HG03108 (cell line): Measurements from ENCODE around the gene TXNL1.

Experiments used
- ATAC-seq: cut with Tn5 transposase; IDR thresholded peaks from one replicate; pipeline ENCODE4 v1.9.1; 2021; ENCODE audit warnings: moderate library complexity; ENCODE audit not compliant: unreplicated experiment

The TXNL1 gene

GRCh38 chr18:56645415-56646016, 7.1 kb upstream of the TXNL1 start:
- ATAC-seq: no peak

GRCh38 chr18:56643381-56643780, 5.0 kb upstream of the TXNL1 start:
- no peak for ATAC-seq

- no peak for ATAC-seq
Observed at GRCh38 chr18:56641714-56642337, 3.4 kb upstream of the TXNL1 start.

GRCh38 chr18:56639571-56639970, 1.2 kb upstream of the TXNL1 start:
- no peak for ATAC-seq

- ATAC-seq: peak; percentile 10
Observed at GRCh38 chr18:56639104-56639381, 651 bp upstream of the TXNL1 start.

- peak; percentile 4 for ATAC-seq
Observed at GRCh38 chr18:56637711-56638231, 621 bp downstream of the TXNL1 start.

GRCh38 chr18:56637176-56637575, 1.2 kb downstream of the TXNL1 start:
- ATAC-seq: no peak

- ATAC-seq: no peak
Observed at GRCh38 chr18:56635007-56635406, 3.4 kb downstream of the TXNL1 start.

GRCh38 chr18:56632070-56633022, 6.0 kb downstream of the TXNL1 start:
- ATAC-seq: no peak

- no peak for ATAC-seq
Observed at GRCh38 chr18:56627991-56628390, 10.4 kb downstream of the TXNL1 start.

- ATAC-seq: no peak
Observed at GRCh38 chr18:56615738-56616520, 22.5 kb downstream of the TXNL1 start.

GRCh38 chr18:56606618-56607017, 31.8 kb downstream of the TXNL1 start:
- ATAC-seq: no peak

GRCh38 chr18:56598422-56598821, 40.0 kb downstream of the TXNL1 start:
- no peak for ATAC-seq

- ATAC-seq: no peak
Observed at GRCh38 chr18:56593906-56594305, 44.5 kb downstream of the TXNL1 start.

GRCh38 chr18:56580026-56580425, 58.4 kb downstream of the TXNL1 start:
- no peak for ATAC-seq

- no peak for ATAC-seq
Observed at GRCh38 chr18:56579451-56579850, 58.9 kb downstream of the TXNL1 start.

- ATAC-seq: no peak
Observed at GRCh38 chr18:56576826-56577573, 61.4 kb downstream of the TXNL1 start.

- ATAC-seq: no peak
Observed at GRCh38 chr18:56575819-56576663, 62.4 kb downstream of the TXNL1 start.

- ATAC-seq: no peak
Observed at GRCh38 chr18:56574861-56575260, 63.5 kb downstream of the TXNL1 start.
